Stimulated activated CD8-positive, alpha-beta memory T cell treated with anti-CD3 and anti-CD28 coated beads, Interleukin-12 subunit alpha, Interleukin-12 subunit beta, amount 100 ng/mL, for 24 hours (primary cell): ENCODE measurements around the gene GOLGA8J.
"Not testable (repeated sequence)": the region's sequence is repeated elsewhere in the genome, so short reads cannot be mapped to it uniquely, and the experiment has no call there.

ENCODE experiments used
- DNase-seq: peaks from one replicate; pipeline ENCODE4 v3.0.0-alpha.2; 2020; ENCODE audit errors: extremely low read depth

Gene GOLGA8J

DNA sequence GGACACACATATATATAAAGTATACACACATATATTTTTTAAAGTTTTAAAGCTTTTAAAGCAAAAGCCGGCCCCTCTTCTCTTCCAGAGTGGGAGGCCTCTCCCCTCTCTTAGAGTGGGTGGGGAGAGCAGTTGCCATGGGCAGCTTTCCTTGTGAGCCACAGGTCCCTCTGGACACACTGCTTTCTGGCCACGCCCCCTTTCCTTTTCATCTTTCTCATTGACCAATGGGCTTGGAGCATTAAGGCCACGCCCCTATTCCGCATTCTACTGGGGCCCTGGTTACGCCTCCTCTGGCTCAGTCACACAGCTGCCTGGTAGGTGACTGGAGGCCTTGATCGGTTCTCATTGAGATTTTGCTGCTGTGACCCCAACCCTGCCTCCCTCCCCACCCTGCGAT is at the start of gene GOLGA8J:
Gene GOLGA8J (plus strand): TSS at position 301 of the 400 bp plus-strand sequence. CDS start 98 bp downstream, at position 399.
- not testable (repeated sequence) for DNase-seq

DNA sequence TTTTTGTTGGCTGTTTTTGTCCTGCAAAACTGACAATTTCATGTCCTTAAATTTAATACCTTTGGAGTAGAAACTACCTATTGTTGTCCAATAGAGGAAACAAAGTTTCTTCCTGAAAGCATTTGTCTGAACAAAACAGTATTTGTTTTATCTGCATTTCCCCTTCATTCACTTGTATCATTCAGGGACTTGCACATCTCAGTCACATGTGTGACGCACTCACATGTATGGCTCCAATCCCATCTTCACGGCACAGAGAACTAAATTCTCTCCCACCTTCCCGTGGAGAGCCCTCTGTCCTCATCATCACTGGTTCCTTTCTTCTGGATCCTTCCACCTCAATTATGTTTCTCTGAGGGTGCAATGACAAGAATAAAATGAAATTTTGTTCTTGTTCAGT is 49.5 kb upstream of the GOLGA8J start:
- no peak for DNase-seq

- no peak for DNase-seq
Measured at GRCh38 chr15:30033763-30034162, 49.0 kb upstream of the GOLGA8J start.

- DNase-seq, result no peak
Measured at GRCh38 chr15:30036036-30036703, 46.6 kb upstream of the GOLGA8J start.

DNA sequence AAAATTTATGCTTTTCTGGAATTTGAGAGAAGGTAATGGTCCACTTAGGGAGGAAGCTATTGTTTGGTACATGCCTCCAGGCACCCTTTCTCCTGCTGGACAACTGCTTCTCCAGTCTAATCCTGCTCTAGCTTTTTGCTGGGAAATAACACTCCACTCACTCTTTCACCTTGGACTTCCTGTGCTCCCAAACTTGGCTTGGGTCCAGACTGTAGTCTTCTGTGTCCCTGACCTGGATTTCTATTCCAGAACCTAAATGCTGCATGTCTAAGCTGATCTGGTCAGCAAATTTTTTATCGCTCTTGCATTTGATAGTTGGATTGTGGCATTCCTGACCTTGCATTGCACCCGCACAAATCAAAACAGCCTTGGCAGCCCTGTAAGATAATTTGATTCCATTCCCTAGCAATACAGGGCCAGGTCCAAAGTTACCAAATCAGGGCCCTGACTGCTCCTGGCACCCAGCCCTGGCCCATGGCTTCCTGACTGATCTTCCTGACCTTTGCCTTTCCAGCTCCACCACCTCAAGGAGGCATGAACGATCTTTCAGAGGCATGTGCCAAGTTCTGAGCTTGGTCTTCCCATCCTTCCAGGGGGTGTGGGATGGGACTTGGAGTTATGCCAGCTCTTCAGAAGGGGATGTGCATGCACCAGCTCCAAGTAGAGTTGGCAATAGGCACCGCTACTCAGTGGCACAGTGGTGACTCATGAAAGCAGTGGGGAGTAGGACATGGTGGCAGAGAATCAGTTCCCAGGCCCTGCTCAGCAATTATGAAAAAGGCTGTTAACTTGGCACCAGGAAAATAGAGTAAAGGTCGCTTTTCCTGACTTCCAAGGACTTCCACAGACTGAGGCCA is 43.9 kb upstream of the GOLGA8J start:
- no peak for DNase-seq

- no peak for DNase-seq
Measured at GRCh38 chr15:30041868-30042267, 40.9 kb upstream of the GOLGA8J start.

GRCh38 chr15:30042556-30042955 is 40.2 kb upstream of the GOLGA8J start:
- no peak for DNase-seq

- no peak for DNase-seq
Measured at GRCh38 chr15:30043211-30043655, 39.5 kb upstream of the GOLGA8J start.

DNA sequence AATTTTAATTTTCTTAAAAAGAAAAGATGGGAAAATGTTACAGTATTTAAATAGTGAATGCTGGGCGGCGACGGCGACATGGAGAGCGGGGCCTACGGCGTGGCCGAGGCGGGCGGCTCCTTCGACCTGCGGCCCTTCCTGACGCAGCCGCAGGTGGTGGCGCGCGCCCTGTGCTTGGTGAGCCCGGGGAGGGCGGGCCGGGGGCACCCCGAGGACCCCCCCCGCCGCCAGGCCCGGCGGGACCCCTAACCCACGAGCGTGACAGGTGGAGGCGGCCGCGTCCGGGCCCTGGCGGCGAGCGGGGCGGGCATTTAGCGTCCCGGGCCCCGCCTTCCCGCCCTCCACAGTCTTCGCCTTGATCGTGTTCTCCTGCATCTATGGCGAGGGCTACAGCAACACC is 38.4 kb upstream of the GOLGA8J start:
- no peak for DNase-seq

GRCh38 chr15:30044826-30045225 is 37.9 kb upstream of the GOLGA8J start:
- DNase-seq, result not testable (repeated sequence)

- DNase-seq, result not testable (repeated sequence)
Measured at GRCh38 chr15:30045248-30046041, 37.3 kb upstream of the GOLGA8J start.

GRCh38 chr15:30046430-30046829 is 36.3 kb upstream of the GOLGA8J start:
- DNase-seq, result no peak

- DNase-seq, result no peak
Measured at GRCh38 chr15:30055604-30056003, 27.2 kb upstream of the GOLGA8J start.

DNA sequence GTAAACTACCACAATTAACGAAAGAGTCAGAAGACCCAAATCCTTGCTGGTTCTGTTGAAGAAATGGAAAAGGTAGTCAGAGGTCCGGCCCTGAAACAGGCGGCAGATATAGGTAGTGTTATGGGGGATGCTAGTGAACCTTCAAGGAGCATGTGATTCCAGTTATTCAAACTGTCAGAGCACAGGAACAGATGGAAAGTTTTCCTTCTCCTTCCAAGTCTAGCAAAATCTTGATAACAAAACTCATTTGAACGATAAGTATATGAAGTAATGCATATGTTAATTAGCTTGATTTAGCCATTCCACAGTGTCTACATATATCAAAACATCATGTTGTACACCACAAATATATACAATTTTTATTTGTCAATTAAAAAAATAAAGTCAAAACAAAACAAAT is 26.6 kb upstream of the GOLGA8J start:
- DNase-seq, result no peak

DNA sequence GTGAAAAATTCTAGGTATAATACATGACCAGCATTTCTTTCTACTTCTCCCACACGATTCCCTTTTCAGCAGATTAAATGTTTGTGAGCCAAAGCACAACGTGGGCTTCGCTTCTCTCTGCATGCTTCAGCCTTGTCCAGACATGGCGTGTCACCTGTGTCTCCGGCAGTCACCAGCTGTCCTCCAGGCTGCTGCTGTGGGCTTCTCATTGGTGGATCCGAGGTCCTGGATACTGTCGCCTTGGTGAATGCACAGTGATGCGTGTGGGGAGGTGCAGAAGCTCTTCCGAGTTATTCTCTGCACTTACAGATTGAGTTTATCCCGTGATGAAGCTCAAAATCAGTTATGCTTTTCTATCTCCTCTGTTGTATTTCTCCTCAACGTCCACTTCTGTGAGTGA is 23.0 kb upstream of the GOLGA8J start:
- no peak for DNase-seq

- no peak for DNase-seq
Measured at GRCh38 chr15:30062881-30063280, 19.9 kb upstream of the GOLGA8J start.

DNA sequence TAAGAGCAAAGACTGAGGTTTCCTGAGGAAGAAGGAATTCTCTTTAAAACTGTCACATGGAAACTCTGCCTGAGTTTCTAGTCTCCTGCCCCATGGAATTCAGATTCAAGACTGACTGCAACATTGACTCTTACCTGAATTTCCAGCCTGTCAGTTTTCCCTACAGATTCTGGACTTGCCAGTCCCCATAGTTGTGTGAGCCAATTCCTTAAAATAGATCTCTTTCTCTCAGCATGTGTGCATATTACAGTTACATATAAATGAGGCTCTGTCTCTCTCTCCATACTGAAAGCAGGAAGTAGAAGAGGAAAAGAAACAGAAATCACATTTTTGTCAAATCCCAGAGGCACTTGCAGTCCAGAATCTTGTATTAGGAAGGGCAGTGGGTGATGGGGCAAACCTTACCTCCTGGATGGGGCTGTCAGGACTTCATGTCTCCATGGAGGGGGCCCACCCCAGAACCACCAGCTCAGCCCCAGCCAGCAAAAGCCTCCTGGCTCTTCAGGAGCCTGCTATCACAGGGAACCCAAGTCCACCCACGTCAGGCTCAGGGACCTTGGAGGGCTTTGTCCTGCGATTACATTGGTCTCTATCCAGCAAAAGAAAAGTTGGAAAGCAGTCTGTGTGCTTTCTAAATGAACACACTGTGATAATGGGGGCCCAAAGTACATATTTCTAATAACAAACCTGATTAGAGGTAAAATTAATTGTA is 18.8 kb upstream of the GOLGA8J start:
- no peak for DNase-seq

DNA sequence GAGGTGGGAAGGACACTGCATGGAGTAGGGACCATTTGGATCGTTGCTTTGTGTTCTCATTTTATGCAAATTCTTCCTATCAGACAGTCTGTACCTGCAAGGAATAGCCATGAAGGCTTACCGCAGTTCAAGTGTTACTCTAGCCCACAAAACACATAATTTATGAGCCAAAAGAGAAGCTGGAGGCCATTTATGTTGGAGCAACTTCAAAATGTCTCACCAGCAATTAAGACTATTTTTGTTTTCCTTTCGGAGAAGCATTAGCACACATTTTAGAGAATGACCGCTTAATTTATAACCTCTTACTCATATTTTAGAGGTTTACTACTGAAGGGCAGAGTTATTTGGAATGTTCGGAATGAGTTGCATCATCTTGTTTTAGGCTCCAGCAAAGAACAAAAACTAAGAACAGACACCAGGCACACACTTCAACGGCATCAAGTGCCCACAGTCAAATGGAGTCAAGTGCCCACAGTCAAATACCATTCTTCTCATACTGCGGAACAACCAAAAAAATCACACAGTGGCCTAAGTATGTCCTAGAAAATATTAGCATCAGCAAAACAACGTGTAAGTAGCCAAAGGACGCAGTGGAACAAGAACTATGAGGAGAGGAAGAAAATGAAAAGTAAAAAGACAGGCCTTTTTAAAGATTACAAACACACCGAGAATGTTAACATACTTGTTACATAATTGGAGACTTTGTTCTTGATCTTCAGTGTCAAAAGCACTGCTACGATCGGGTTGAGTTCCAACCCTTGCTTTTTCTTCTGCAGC is 17.5 kb upstream of the GOLGA8J start:
- no peak for DNase-seq

GRCh38 chr15:30068326-30068725 is 14.4 kb upstream of the GOLGA8J start:
- no peak for DNase-seq

DNA sequence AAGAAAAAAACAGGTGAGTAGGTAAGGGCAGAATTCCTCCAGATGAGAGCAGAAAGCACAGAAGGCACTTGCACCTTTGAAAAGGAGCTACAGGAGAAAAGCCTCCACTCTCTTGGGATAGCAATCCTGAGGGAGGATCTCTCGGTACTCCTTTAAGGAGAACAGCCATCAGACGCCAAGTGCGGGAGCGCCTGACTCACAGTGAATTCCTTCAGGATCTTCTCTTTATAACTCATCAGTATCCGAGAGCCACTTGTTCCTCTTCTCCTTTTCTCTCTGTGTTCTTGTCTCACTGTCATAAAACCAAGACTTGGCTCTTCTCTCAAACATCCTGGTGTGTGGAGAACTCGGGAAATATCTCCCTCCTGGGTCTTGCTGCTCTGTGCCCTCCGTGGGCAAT is 10.1 kb upstream of the GOLGA8J start:
- DNase-seq, result no peak

DNA sequence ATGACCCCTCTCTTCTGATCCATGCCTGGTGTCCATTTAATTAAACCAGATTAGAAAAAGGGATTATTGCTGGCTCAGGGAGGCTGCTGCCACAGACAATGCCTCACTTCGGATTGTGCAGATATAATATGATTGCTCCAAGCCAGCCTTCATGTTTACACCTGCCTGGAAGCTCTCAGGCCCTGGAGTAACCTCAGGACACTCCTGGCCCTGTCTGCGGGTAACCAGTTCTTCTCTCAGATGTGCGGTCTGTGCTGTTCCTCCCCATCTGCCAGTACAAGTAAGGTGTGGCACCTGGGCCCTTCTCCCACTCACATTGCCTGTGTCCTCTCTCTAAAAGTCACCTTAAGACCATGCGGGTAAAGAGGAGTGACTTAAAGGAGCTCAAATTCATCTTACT is 8.8 kb upstream of the GOLGA8J start:
- DNase-seq, result no peak
